HEK293 (cell line): ENCODE measurements around the gene PHACTR1.

Experiments
- CTCF ChIP-seq: fragments of 450-650 bp; formaldehyde crosslinking; IDR thresholded peaks from 2 replicates; pipeline ENCODE4 v1.5.1; 2016; ENCODE audit warnings: missing biosample characterization, missing genetic modification characterization
- HOXA7 ChIP-seq: sonication (generic); formaldehyde crosslinking; IDR thresholded peaks from 2 replicates; pipeline ENCODE4 v1.8.1; 2022; ENCODE audit warnings: missing genetic modification reagents, borderline replicate concordance
- KLF16 ChIP-seq: fragments of 450-650 bp; formaldehyde crosslinking; IDR thresholded peaks from 2 replicates; pipeline ENCODE4 v1.5.1; 2017; ENCODE audit warnings: missing biosample characterization, missing genetic modification characterization
- MEIS1 ChIP-seq: sonication (generic); formaldehyde crosslinking; IDR thresholded peaks from 2 replicates; pipeline ENCODE4 v1.8.1; 2022; ENCODE audit warnings: missing genetic modification reagents, mild to moderate bottlenecking, borderline replicate concordance
- REST ChIP-seq: fragments of 450-650 bp; formaldehyde crosslinking; IDR thresholded peaks from 2 replicates; pipeline ENCODE4 v1.5.1; 2016; ENCODE audit warnings: missing biosample characterization, missing genetic modification characterization
- ZBTB11 ChIP-seq: fragments of 450-650 bp; formaldehyde crosslinking; conservative IDR thresholded peaks from 2 replicates; pipeline ENCODE4 v1.5.1; 2016; ENCODE audit warnings: low read depth, missing biosample characterization, missing genetic modification characterization
- ZIC2 ChIP-seq: fragments of 450-650 bp; formaldehyde crosslinking; IDR thresholded peaks from 2 replicates; pipeline ENCODE4 v1.5.1; 2016; ENCODE audit warnings: missing biosample characterization, missing genetic modification characterization
- ZNF146 ChIP-seq: fragments of 450-650 bp; formaldehyde crosslinking; IDR thresholded peaks from 2 replicates; pipeline ENCODE4 v1.5.1; 2016; ENCODE audit warnings: missing biosample characterization, missing genetic modification characterization
- ZNF433 ChIP-seq: fragments of 450-650 bp; formaldehyde crosslinking; IDR thresholded peaks from 2 replicates; pipeline ENCODE4 v1.5.1; 2016; ENCODE audit warnings: missing biosample characterization, missing genetic modification characterization, low read depth
- ZNF488 ChIP-seq: fragments of 450-650 bp; formaldehyde crosslinking; IDR thresholded peaks from 2 replicates; pipeline ENCODE4 v1.5.1; 2016; ENCODE audit warnings: missing biosample characterization, missing genetic modification characterization
- ZNF530 ChIP-seq: fragments of 450-650 bp; formaldehyde crosslinking; IDR thresholded peaks from 2 replicates; pipeline ENCODE4 v1.5.1; 2016; ENCODE audit warnings: low read depth, missing biosample characterization, missing genetic modification characterization
- ZNF549 ChIP-seq: fragments of 450-650 bp; IDR thresholded peaks from 2 replicates; pipeline ENCODE4 v1.5.1; 2018; ENCODE audit warnings: missing biosample characterization, missing genetic modification characterization, mild to moderate bottlenecking, inconsistent platforms, moderate library complexity
- ZNF561 ChIP-seq: fragments of 450-650 bp; IDR thresholded peaks from 2 replicates; pipeline ENCODE4 v1.5.1; 2018; ENCODE audit warnings: missing biosample characterization, missing genetic modification characterization, borderline replicate concordance
- ZNF776 ChIP-seq: fragments of 450-650 bp; formaldehyde crosslinking; IDR thresholded peaks from 2 replicates; pipeline ENCODE4 v1.5.0; 2017; ENCODE audit warnings: missing biosample characterization, missing genetic modification characterization, borderline replicate concordance

- no peak for TF ChIP-seq ZBTB11 (tag by site-specific recombination)
- TF ChIP-seq ZNF561 (tag by site-specific recombination), result no peak
- TF ChIP-seq CTCF (tag by site-specific recombination), result peak; percentile 60
- TF ChIP-seq ZNF146 (tag by site-specific recombination), result no peak
- no peak for TF ChIP-seq ZNF776
- TF ChIP-seq ZNF549 (tag by site-specific recombination), result no peak
- no peak for TF ChIP-seq ZNF530 (tag by site-specific recombination)
- TF ChIP-seq ZNF488 (tag by site-specific recombination), result no peak
- no peak for TF ChIP-seq ZIC2 (tag by site-specific recombination)
- no peak for TF ChIP-seq KLF16 (tag by site-specific recombination)
- TF ChIP-seq HOXA7 (CRISPR knock-in tag), result no peak
- no peak for TF ChIP-seq REST (tag by site-specific recombination)
- no peak for TF ChIP-seq MEIS1 (CRISPR knock-in tag)
- TF ChIP-seq ZNF433 (tag by site-specific recombination), result no peak
Observed at GRCh38 chr6:13278164-13278563, 561.6 kb downstream of the PHACTR1 start.
